Measurements from ENCODE around the gene FBXO34.

Gene FBXO34

GRCh38 chr14:55270832-55271571, at the start of gene FBXO34:
Gene FBXO34, plus strand, starts transcription at chr14:55271421. Its CDS starts 78,970 bp downstream, at chr14:55350391.
- peak; percentile 97 for DNase-seq

- DNase-seq: no peak
Measured at GRCh38 chr14:55221968-55222367, 49.3 kb upstream of the FBXO34 start.

- no peak for DNase-seq
Measured at GRCh38 chr14:55223364-55223763, 47.9 kb upstream of the FBXO34 start.

- DNase-seq: no peak
Measured at GRCh38 chr14:55228261-55228660, 43.0 kb upstream of the FBXO34 start.

- DNase-seq: no peak
Measured at GRCh38 chr14:55233591-55233990, 37.6 kb upstream of the FBXO34 start.

- DNase-seq: peak; percentile 79 to 84
Measured at GRCh38 chr14:55238019-55238680, 33.1 kb upstream of the FBXO34 start.

- peak; percentile 41 to 42 for DNase-seq
Measured at GRCh38 chr14:55239320-55239719, 31.9 kb upstream of the FBXO34 start.

- no peak for DNase-seq
Measured at GRCh38 chr14:55240526-55241178, 30.6 kb upstream of the FBXO34 start.

GRCh38 chr14:55241673-55242072, 29.5 kb upstream of the FBXO34 start:
- no peak for DNase-seq

GRCh38 chr14:55243386-55243785, 27.8 kb upstream of the FBXO34 start:
- DNase-seq: no peak

GRCh38 chr14:55243813-55244212, 27.4 kb upstream of the FBXO34 start:
- no peak for DNase-seq

- DNase-seq: peak; percentile 45 to 69
Measured at GRCh38 chr14:55245657-55246268, 25.5 kb upstream of the FBXO34 start.

- no peak for DNase-seq
Measured at GRCh38 chr14:55248411-55248810, 22.8 kb upstream of the FBXO34 start.

GRCh38 chr14:55249423-55249822, 21.8 kb upstream of the FBXO34 start:
- DNase-seq: no peak

- no peak for DNase-seq
Measured at GRCh38 chr14:55253276-55253675, 17.9 kb upstream of the FBXO34 start.

- DNase-seq: no peak
Measured at GRCh38 chr14:55254581-55254980, 16.6 kb upstream of the FBXO34 start.

GRCh38 chr14:55255979-55256378, 15.2 kb upstream of the FBXO34 start:
- no peak for DNase-seq

GRCh38 chr14:55256586-55256985, 14.6 kb upstream of the FBXO34 start:
- no peak for DNase-seq

- peak; percentile 63 to 68 for DNase-seq
Measured at GRCh38 chr14:55265197-55265596, 6.0 kb upstream of the FBXO34 start.

- no peak for DNase-seq
Measured at GRCh38 chr14:55267820-55268219, 3.4 kb upstream of the FBXO34 start.

- peak; percentile 62 to 66 for DNase-seq
Measured at GRCh38 chr14:55271572-55272298, 514 bp downstream of the FBXO34 start.

GRCh38 chr14:55272387-55272786, 1.2 kb downstream of the FBXO34 start:
- no peak for DNase-seq

GRCh38 chr14:55272922-55273321, 1.7 kb downstream of the FBXO34 start:
- DNase-seq: no peak
